Astrocyte of the spinal cord (primary cell): ENCODE measurements around the gene ICE2.

Experiments used
- DNase-seq: peaks from one replicate; pipeline ENCODE4 v3.0.0; 2011; ENCODE audit warnings: low read depth, low spot score
- H3K4me3 ChIP-seq: 2 replicates; pipeline ENCODE4 v1.5.1; 2011; ENCODE audit warnings: low read depth, mild to moderate bottlenecking, low read length, moderate library complexity
- in situ Hi-C: cut with HindIII; loops from 2 replicates; pipeline ENCODE4 v1.10.0; 2017; ENCODE audit warnings: low sequenced_read_pairs
- TF ChIP-seq, protein P1 (sequence below): IDR thresholded peaks from 2 replicates; pipeline ENCODE4 v1.5.1; 2012; ENCODE audit warnings: low read depth, mild to moderate bottlenecking, low read length, inconsistent platforms

ICE2 gene

DNA sequence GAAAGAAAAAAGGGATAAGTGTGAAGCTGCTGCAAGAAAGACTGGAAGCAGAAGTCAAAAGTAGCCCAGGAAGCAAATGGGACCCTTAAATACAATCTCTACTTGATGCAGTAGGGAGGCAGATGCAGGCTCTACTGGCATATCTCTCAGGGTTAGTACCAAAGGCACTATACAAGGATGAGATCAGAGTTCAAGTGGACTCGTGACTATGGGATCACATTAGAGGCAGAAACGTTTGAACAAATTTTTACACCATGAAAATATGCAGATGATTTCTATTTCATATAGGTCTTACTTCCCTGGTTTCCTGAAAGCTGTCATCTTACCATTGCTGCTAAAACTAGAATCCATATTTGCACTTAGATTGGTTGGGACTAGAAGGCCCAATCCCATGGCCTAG is 53.5 kb downstream of the ICE2 start:
- H3K4me3 ChIP-seq, result no peak overlapping the region
- in situ Hi-C loops, result no loop called here
- TF ChIP-seq, protein P1, sequence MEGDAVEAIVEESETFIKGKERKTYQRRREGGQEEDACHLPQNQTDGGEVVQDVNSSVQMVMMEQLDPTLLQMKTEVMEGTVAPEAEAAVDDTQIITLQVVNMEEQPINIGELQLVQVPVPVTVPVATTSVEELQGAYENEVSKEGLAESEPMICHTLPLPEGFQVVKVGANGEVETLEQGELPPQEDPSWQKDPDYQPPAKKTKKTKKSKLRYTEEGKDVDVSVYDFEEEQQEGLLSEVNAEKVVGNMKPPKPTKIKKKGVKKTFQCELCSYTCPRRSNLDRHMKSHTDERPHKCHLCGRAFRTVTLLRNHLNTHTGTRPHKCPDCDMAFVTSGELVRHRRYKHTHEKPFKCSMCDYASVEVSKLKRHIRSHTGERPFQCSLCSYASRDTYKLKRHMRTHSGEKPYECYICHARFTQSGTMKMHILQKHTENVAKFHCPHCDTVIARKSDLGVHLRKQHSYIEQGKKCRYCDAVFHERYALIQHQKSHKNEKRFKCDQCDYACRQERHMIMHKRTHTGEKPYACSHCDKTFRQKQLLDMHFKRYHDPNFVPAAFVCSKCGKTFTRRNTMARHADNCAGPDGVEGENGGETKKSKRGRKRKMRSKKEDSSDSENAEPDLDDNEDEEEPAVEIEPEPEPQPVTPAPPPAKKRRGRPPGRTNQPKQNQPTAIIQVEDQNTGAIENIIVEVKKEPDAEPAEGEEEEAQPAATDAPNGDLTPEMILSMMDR, result no peak
- no peak for DNase-seq

DNA sequence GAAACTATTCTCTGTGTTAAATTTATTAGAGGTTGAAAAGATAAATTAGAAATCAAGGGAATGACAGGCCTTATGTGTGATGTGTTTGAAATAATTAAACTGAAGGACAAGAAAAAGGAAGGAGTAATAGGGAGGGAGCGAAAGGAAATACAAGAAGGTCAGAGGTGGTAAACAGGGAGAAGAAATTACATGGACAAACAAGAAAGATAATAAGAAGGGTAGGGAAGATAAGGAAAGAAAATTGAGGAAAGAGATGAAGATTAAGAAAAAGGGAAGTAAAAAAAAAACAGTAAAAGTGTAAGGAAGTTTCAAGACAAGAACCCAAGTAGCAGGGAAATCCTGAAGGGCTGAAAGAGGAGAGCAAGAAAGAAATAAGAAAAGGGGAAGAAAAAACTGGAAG is 54.9 kb downstream of the ICE2 start:
- in situ Hi-C loops, result no loop called here
- TF ChIP-seq, protein P1, result no peak
- no peak overlapping the region for H3K4me3 ChIP-seq
- no peak for DNase-seq

DNA sequence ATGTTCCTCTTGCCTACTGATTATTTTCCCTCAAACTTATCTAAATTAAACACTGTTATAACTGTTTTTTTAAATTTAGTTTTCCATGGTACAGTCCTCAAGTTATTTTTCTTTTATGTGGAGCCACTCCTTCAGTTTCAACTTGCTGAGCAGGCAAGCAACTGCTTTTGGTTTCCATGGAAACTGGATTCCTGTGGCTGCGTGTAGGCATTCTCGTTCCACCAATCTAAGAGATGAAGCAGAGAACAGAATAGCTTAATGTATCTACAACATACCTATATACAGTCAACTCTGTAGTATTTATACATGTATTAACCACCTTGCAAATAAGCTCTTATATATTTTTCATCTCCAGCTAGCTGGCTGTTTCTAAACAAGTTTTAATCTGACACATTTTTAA is 55.4 kb downstream of the ICE2 start:
- TF ChIP-seq, protein P1, result no peak
- in situ Hi-C loops, result no loop called here
- DNase-seq, result peak; percentile 94
- no peak overlapping the region for H3K4me3 ChIP-seq

DNA sequence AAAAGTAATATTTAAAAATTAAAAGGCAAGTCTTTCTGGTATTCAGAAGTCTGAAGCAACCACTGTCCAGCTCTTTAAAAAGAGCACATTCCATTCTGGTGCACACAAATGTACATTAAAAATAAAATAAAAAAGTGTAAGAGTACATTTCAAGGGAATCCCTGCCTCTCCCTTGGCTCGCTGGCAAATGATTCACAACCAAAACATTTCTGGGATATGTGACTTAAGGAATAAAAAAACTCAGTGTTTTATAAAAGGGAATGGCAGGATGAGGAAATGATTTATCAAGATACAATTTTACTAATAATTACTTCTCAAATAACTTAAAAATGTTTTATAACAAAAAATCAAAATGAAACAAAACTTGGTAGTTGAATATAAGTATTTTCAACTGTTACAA is 57.4 kb downstream of the ICE2 start:
- peak; percentile 86 for DNase-seq
- in situ Hi-C loops, result no loop called here
- TF ChIP-seq, protein P1, result no peak
- no peak overlapping the region for H3K4me3 ChIP-seq

DNA sequence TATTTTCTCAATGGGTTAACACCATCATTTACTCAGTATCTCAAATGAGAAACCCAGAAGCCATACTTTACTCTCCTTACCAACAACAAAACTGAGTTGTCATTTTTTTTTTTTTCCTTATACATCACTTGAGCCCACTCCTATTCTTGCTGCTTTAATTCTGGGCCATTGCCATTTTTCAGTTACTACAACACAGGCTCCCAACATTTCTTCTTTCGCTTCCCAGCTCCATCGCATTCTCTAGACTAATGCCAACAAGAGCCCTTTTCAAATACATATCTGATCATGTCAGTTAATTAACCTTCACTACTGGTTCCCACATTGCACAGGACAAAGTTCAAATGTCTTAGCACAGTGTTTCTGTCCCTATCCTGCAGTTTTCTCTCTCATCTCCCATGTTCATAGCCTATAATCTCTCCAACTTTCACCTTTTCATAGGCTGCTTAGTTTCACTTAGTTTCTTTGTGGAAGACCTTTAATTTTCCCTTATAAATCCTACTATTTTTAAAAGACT is 58.7 kb downstream of the ICE2 start:
- in situ Hi-C loops, result no loop called here
- no peak overlapping the region for H3K4me3 ChIP-seq
- TF ChIP-seq, protein P1, result no peak
- DNase-seq, result no peak

DNA sequence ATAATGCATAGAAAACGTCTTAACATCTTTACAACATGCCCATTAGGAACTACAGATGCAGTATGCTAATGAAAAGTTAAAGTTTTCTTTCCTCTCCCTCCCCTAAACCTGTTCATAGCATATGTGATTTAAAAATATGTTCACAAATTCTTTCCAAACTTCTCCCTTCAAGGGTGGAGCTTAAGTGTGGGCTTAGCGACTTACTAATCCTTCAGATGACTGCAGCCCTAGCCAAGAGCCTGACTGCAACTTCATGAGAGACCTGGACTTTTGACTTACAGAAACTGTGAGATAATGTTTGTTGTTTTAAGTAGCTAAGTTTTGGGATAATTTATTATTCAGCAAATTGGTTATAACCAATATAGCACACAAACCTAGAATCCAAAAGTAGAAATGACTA is 59.2 kb downstream of the ICE2 start:
- TF ChIP-seq, protein P1, result no peak
- no peak overlapping the region for H3K4me3 ChIP-seq
- in situ Hi-C loops, result no loop called here
- peak; percentile 30 for DNase-seq

DNA sequence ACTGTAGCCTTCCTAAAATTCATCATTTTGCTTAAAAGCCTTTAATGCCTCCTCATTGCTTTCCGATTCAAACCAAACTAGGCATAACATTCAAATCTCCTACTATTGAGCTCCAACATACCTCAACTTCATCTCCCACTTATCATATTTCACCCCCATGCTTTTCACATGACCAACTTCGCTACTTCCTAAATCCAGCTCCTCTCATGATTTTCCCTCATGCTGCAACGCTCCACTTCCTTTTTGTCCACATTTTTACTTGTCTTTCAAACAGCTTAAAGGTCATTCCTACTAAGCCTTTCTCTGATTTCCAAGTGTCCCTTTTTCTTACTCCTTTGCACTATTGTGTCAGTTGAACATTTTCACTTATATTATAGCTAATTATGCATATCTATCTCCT is 60.8 kb downstream of the ICE2 start:
- in situ Hi-C loops, result no loop called here
- no peak for DNase-seq
- no peak overlapping the region for H3K4me3 ChIP-seq
- TF ChIP-seq, protein P1, result no peak
